Neural cell (in vitro differentiated cells): Measurements from ENCODE around the gene EEF1AKMT3. TPM values are rescaled to one million over a fixed set of nuclear protein-coding genes. Genes with fewer than 3 reads are reported as not detected.

Source experiments
- H2AFZ ChIP-seq: fragments of 200-600, 300-800 bp; sonication (generic), shearing (Covaris generic); 2 replicates; pipeline ENCODE4 v1.6.0; 2014; ENCODE audit warnings: low read depth, mild to moderate bottlenecking, antibody characterized with exemption, low read length, moderate library complexity
- H3F3A ChIP-seq: fragments of 200-600 bp; shearing (Covaris generic); 2 replicates; pipeline ENCODE4 v1.6.1; 2016; ENCODE audit warnings: mild to moderate bottlenecking, moderate library complexity, mixed read lengths, antibody characterized with exemption, low read length; ENCODE audit not compliant: insufficient read depth, poor library complexity, severe bottlenecking
- H3K27ac ChIP-seq: fragments of 200-600, 300-800 bp; sonication (generic), shearing (Covaris generic); 2 replicates; pipeline ENCODE4 v1.5.1; 2014; ENCODE audit warnings: mild to moderate bottlenecking, low read length, moderate library complexity
- H3K27me3 ChIP-seq: fragments of 300-800, 200-600 bp; sonication (generic), shearing (Covaris generic); 2 replicates; pipeline ENCODE4 v1.6.0; 2014; ENCODE audit warnings: mild to moderate bottlenecking, low read depth, low read length, moderate library complexity; ENCODE audit not compliant: insufficient read depth
- H3K36me3 ChIP-seq: fragments of 300-800, 200-600 bp; sonication (generic), shearing (Covaris generic); 2 replicates; pipeline ENCODE4 v1.5.1; 2014; ENCODE audit warnings: mild to moderate bottlenecking, antibody characterized with exemption, low read length, moderate library complexity; ENCODE audit not compliant: insufficient read depth
- H3K4me2 ChIP-seq: fragments of 300-800, 200-600 bp; sonication (generic), shearing (Covaris generic); 2 replicates; pipeline ENCODE4 v1.6.0; 2014; ENCODE audit warnings: mild to moderate bottlenecking, low read length
- H3K4me3 ChIP-seq: fragments of 300-800, 200-600 bp; sonication (generic), shearing (Covaris generic); 2 replicates; pipeline ENCODE4 v1.5.1; 2014; ENCODE audit warnings: mild to moderate bottlenecking, low read length, moderate library complexity
- H3K79me2 ChIP-seq: fragments of 200-600 bp; shearing (Covaris generic); replicated peaks from 2 replicates; pipeline ENCODE4 v1.6.0; 2014; ENCODE audit warnings: mild to moderate bottlenecking, low read length, moderate library complexity; ENCODE audit not compliant: insufficient read depth
- H3K9ac ChIP-seq: fragments of 300-800, 200-600 bp; sonication (generic), shearing (Covaris generic); 2 replicates; pipeline ENCODE4 v1.6.1; 2016; ENCODE audit warnings: mild to moderate bottlenecking, low read length, mixed read lengths
- H3K9me2 ChIP-seq: fragments of 200-600 bp; shearing (Covaris generic); 2 replicates; pipeline ENCODE4 v1.6.1; 2016; ENCODE audit warnings: mild to moderate bottlenecking, low read length, mixed read lengths; ENCODE audit not compliant: insufficient read depth
- H3K9me3 ChIP-seq: fragments of 200-600, 300-800 bp; sonication (generic), shearing (Covaris generic); 2 replicates; pipeline ENCODE4 v1.6.1; 2016; ENCODE audit warnings: mild to moderate bottlenecking, mixed run types, low read length, moderate library complexity, mixed read lengths
- H4K20me1 ChIP-seq: fragments of 200-600 bp; shearing (Covaris generic); 2 replicates; pipeline ENCODE4 v1.6.1; 2016; ENCODE audit warnings: mild to moderate bottlenecking, mixed run types; ENCODE audit not compliant: insufficient read depth
- EP300 ChIP-seq: fragments of 450-650 bp; conservative IDR thresholded peaks from 2 replicates; pipeline ENCODE4 v1.6.1; 2014; ENCODE audit warnings: antibody characterized with exemption, mild to moderate bottlenecking, moderate library complexity; ENCODE audit not compliant: poor library complexity, severe bottlenecking
- EZH2 ChIP-seq: fragments of 200-600, 300-800 bp; shearing (Covaris generic), sonication (generic); IDR thresholded peaks from 2 replicates; pipeline ENCODE4 v1.6.1; 2014; ENCODE audit warnings: antibody characterized with exemption, low read length, borderline replicate concordance, mild to moderate bottlenecking; ENCODE audit not compliant: insufficient read depth, poor library complexity, severe bottlenecking
- MXI1 ChIP-seq: fragments of 450-650 bp; conservative IDR thresholded peaks from 2 replicates; pipeline ENCODE4 v1.6.1; 2014; ENCODE audit warnings: antibody characterized with exemption, mild to moderate bottlenecking; ENCODE audit not compliant: poor library complexity, severe bottlenecking
- POLR2AphosphoS5 ChIP-seq: IDR thresholded peaks from 2 replicates; pipeline ENCODE4 v1.6.1; 2012
- RAD21 ChIP-seq: fragments of 450-650 bp; conservative IDR thresholded peaks from 2 replicates; pipeline ENCODE4 v1.6.1; 2014; ENCODE audit warnings: antibody characterized with exemption, mild to moderate bottlenecking, moderate library complexity
- SMC3 ChIP-seq: fragments of 450-650 bp; conservative IDR thresholded peaks from 2 replicates; pipeline ENCODE4 v1.6.1; 2014; ENCODE audit warnings: antibody characterized with exemption, mild to moderate bottlenecking, moderate library complexity; ENCODE audit not compliant: poor library complexity
- TAF1 ChIP-seq: IDR thresholded peaks from 2 replicates; pipeline ENCODE4 v1.6.1; 2012; ENCODE audit warnings: low read depth
- polyA plus RNA-seq: library from polyadenylated mRNA; depleted of rRNA; stranded (reverse); fragments of >200 nt; gene quantifications from 2 replicates; pipeline ENCODE4 v1.2.3, GENCODE V29; 2014
- TF ChIP-seq, protein P1 (sequence below): fragments of 450-650 bp; IDR thresholded peaks from 2 replicates; pipeline ENCODE4 v1.5.1; 2014; ENCODE audit warnings: antibody characterized with exemption, mild to moderate bottlenecking, moderate library complexity; ENCODE audit not compliant: poor library complexity, severe bottlenecking
- TF ChIP-seq, protein P2 (sequence below): IDR thresholded peaks from 2 replicates; pipeline ENCODE4 v1.6.1; 2012; ENCODE audit warnings: borderline replicate concordance

The EEF1AKMT3 gene
- polyA plus RNA-seq, 1 donor from 2014 or later = 1.6 TPM

DNA sequence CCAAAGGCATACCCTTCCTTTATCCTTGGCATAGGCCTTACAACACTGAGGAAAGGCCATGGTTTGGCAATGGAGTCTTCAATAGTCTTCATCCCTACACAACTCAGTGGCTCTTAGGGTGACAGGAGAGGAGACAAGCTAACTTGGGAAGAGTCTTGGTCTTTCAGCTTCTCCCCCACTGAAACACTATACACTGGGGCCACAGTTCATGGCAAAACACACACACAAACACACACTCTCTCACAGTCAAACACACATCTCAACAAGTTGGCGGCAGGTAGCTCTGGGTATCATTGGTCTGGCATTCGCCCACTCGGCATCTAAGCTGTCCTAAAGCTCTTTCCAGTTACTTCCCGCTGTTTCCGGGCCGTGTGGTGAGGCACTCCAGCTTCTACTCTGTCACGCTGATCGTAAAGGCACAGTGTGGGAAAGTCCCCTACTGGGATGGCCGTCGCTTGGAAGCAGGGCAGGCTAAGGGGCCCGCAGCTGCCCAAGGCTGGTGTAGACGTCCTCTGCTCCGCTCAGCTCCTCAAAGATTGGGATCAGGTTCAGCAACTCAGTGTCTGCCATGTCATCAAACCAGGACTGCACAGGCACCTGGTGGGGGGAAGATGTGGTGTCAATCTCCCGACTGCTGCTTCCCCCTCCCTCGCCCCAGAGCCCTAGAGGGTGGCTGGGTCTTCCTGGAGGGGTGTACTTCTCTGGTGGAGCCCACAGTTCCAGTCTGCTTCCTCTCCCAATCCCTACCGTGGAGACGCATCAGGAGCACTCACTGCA lies 50.9 kb downstream of the EEF1AKMT3 start:
- Histone ChIP-seq H3K4me2 (no peak overlapping the region), H4K20me1 (no peaks in the 10 kb centered on the region), H3K27me3 (no peaks in the 10 kb centered on the region), H3K9ac (no peak overlapping the region), H3K27ac (no peak overlapping the region), H3K4me3 (no peak overlapping the region), H3F3A (no peaks in the 10 kb centered on the region), H2AFZ (no peak overlapping the region), H3K9me2 (no peaks in the 10 kb centered on the region), H3K36me3 (no peaks in the 10 kb centered on the region), H3K79me2 (no peaks in the 10 kb centered on the region), H3K9me3 (no peaks in the 10 kb centered on the region)
- TF ChIP-seq EP300 (no peak), SMC3 (no peak), RAD21 (no peak), POLR2AphosphoS5 (no peak), TAF1 (no peak), MXI1 (no peak), EZH2 (no peak)
- TF ChIP-seq, protein P1, sequence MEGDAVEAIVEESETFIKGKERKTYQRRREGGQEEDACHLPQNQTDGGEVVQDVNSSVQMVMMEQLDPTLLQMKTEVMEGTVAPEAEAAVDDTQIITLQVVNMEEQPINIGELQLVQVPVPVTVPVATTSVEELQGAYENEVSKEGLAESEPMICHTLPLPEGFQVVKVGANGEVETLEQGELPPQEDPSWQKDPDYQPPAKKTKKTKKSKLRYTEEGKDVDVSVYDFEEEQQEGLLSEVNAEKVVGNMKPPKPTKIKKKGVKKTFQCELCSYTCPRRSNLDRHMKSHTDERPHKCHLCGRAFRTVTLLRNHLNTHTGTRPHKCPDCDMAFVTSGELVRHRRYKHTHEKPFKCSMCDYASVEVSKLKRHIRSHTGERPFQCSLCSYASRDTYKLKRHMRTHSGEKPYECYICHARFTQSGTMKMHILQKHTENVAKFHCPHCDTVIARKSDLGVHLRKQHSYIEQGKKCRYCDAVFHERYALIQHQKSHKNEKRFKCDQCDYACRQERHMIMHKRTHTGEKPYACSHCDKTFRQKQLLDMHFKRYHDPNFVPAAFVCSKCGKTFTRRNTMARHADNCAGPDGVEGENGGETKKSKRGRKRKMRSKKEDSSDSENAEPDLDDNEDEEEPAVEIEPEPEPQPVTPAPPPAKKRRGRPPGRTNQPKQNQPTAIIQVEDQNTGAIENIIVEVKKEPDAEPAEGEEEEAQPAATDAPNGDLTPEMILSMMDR = no peak
- TF ChIP-seq, protein P2, sequence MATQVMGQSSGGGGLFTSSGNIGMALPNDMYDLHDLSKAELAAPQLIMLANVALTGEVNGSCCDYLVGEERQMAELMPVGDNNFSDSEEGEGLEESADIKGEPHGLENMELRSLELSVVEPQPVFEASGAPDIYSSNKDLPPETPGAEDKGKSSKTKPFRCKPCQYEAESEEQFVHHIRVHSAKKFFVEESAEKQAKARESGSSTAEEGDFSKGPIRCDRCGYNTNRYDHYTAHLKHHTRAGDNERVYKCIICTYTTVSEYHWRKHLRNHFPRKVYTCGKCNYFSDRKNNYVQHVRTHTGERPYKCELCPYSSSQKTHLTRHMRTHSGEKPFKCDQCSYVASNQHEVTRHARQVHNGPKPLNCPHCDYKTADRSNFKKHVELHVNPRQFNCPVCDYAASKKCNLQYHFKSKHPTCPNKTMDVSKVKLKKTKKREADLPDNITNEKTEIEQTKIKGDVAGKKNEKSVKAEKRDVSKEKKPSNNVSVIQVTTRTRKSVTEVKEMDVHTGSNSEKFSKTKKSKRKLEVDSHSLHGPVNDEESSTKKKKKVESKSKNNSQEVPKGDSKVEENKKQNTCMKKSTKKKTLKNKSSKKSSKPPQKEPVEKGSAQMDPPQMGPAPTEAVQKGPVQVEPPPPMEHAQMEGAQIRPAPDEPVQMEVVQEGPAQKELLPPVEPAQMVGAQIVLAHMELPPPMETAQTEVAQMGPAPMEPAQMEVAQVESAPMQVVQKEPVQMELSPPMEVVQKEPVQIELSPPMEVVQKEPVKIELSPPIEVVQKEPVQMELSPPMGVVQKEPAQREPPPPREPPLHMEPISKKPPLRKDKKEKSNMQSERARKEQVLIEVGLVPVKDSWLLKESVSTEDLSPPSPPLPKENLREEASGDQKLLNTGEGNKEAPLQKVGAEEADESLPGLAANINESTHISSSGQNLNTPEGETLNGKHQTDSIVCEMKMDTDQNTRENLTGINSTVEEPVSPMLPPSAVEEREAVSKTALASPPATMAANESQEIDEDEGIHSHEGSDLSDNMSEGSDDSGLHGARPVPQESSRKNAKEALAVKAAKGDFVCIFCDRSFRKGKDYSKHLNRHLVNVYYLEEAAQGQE = no peak

DNA sequence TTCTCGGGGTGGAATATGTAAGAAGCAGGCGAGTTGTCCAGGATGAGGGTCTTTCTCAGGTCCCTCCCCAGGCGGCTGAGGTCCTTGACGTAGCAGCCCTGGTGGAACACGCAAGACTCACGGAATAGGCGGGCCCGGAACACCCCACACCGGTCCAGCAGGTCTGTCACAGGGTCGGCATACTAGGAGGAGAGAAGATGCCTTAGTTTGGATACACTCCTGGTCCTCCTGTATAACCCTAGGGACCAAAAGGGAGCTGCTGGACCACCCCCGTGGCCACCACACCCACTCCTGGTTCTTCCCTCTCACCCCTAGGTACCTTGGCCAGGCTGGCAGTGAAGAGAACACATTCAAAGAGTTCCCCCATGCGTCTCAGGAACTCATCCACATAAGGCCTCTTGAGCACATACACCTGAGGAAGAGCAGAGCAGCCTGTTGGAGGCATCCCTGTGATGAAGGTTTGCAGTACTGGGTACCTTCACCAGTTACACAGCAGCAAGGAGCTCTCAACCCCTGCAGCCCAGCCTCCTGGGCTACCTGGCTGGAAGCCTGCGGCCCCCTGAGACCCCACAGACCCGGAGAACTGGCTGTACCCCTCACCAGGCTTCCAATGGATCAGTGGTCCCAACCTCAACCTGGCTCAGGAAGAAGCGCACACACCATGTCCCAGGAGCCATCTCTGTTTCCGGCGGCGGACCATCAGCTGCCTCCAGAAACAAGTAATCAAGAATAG lies 51.7 kb downstream of the EEF1AKMT3 start:
- no peaks in the 10 kb centered on the region for H3F3A ChIP-seq
- no peaks in the 10 kb centered on the region for H3K9me3 ChIP-seq
- H3K36me3 ChIP-seq = no peaks in the 10 kb centered on the region
- H3K79me2 ChIP-seq = peaks cover 7% of the 10 kb centered on the region
- no peak overlapping the region for H3K4me2 ChIP-seq
- H3K27me3 ChIP-seq = no peaks in the 10 kb centered on the region
- no peak overlapping the region for H2AFZ ChIP-seq
- no peak overlapping the region for H3K4me3 ChIP-seq
- TF ChIP-seq, protein P2 = no peak
- no peak for TF ChIP-seq RAD21
- TF ChIP-seq MXI1 = no peak
- H3K9me2 ChIP-seq = no peaks in the 10 kb centered on the region
- H3K27ac ChIP-seq = no peak overlapping the region
- H4K20me1 ChIP-seq = peaks cover under 1% of the 10 kb centered on the region
- H3K9ac ChIP-seq = no peak overlapping the region
